ENCODE results near the gene ADGRA1.

The ADGRA1 gene

GRCh38 chr10:133101416-133101810, 13.7 kb downstream of the ADGRA1 start:
- TF ChIP-seq, protein P1, sequence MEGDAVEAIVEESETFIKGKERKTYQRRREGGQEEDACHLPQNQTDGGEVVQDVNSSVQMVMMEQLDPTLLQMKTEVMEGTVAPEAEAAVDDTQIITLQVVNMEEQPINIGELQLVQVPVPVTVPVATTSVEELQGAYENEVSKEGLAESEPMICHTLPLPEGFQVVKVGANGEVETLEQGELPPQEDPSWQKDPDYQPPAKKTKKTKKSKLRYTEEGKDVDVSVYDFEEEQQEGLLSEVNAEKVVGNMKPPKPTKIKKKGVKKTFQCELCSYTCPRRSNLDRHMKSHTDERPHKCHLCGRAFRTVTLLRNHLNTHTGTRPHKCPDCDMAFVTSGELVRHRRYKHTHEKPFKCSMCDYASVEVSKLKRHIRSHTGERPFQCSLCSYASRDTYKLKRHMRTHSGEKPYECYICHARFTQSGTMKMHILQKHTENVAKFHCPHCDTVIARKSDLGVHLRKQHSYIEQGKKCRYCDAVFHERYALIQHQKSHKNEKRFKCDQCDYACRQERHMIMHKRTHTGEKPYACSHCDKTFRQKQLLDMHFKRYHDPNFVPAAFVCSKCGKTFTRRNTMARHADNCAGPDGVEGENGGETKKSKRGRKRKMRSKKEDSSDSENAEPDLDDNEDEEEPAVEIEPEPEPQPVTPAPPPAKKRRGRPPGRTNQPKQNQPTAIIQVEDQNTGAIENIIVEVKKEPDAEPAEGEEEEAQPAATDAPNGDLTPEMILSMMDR (IDR thresholded peaks at IDR 0.05; ENCODE audit: low read depth, low read length) = no peak
- Histone ChIP-seq H3K4me3 (ENCODE audit: low read depth, low read length) (no peak overlapping the region), H3K27me3 (peaks cover 11% of the 10 kb centered on the region)

DNA sequence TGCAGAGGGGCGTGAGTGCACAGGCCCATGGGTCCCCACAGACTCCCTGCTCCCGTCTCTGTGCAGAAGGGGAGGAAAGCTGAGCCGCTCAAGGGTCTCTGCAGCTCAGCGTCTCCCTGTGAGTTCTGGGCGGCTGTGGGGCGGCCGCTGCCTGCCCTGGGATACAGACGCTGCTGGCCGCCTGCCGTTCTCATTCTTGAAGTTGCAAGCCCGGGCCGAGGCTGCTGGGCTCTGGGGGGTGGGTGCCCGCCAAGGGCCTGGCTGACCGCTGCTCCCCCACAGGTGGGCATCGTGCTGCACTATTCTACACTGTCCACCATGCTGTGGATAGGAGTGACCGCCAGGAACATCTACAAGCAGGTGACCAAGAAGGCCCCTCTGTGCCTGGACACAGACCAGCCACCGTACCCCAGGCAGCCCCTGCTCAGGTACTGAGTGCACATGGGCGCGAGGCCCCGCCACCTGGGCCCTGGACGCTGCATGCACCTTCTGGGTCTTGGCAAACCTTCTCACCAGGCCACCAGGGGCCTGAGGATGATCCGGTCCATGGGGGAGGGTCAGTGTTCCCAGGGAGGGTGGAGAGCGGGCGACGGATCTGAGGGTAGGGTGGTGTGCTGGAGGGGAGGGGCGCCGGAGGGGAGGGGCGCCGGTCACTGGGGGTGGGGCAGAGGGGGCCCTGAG, 14.8 kb downstream of the ADGRA1 start:
- Histone ChIP-seq H3K9me3 (no peaks in the 10 kb centered on the region), H3K36me3 (no peaks in the 10 kb centered on the region), H3K4me3 (ENCODE audit: low read depth, low read length) (no peak overlapping the region), H3K27me3 (no peaks in the 10 kb centered on the region; the same call in 1 of the 2 replicates), H3K4me1 (no peaks in the 10 kb centered on the region)
- TF ChIP-seq, protein P1 (IDR thresholded peaks at IDR 0.05; ENCODE audit: low read depth, low read length) = no peak
- DNase-seq = no peak

More at GRCh38 chr10:133101416-133101810, 13.7 kb downstream of the ADGRA1 start:
- no peaks in the 10 kb centered on the region for H3K4me1 ChIP-seq
- no peak for DNase-seq
- H3K9me3 ChIP-seq = no peaks in the 10 kb centered on the region
- H3K36me3 ChIP-seq = no peaks in the 10 kb centered on the region

- Histone ChIP-seq H3K4me3 (ENCODE audit: low read depth, low read length) (no peak overlapping the region), H3K4me1 (no peaks in the 10 kb centered on the region), H3K36me3 (no peaks in the 10 kb centered on the region), H3K9me3 (peaks cover 2% of the 10 kb centered on the region; the same call in 1 of the 2 replicates), H3K27me3 (no peaks in the 10 kb centered on the region)
- DNase-seq = no peak
- TF ChIP-seq, protein P1 (IDR thresholded peaks at IDR 0.05; ENCODE audit: low read depth, low read length) = no peak
These were observed 15.7 kb downstream of the ADGRA1 start for GRCh38 chr10:133103311-133103910.

- no peaks in the 10 kb centered on the region for H3K36me3 ChIP-seq
- TF ChIP-seq, protein P1 (IDR thresholded peaks at IDR 0.05; ENCODE audit: low read depth, low read length) = no peak
- H3K4me1 ChIP-seq = no peaks in the 10 kb centered on the region
These were observed 16.6 kb downstream of the ADGRA1 start for GRCh38 chr10:133104068-133104962.

GRCh38 chr10:133104963-133105640, 17.4 kb downstream of the ADGRA1 start:
- TF ChIP-seq, protein P1 (IDR thresholded peaks at IDR 0.05; ENCODE audit: low read depth, low read length) = no peak
- Histone ChIP-seq H3K4me3 (ENCODE audit: low read depth, low read length) (no peak overlapping the region), H3K36me3 (no peaks in the 10 kb centered on the region), H3K9me3 (peaks cover 2% of the 10 kb centered on the region; the same call in 1 of the 2 replicates), H3K4me1 (no peaks in the 10 kb centered on the region), H3K27me3 (no peaks in the 10 kb centered on the region)
- no peak for DNase-seq

More at GRCh38 chr10:133104068-133104962, 16.6 kb downstream of the ADGRA1 start:
- DNase-seq = no peak
- no peaks in the 10 kb centered on the region for H3K27me3 ChIP-seq
- peaks cover 2% of the 10 kb centered on the region; the same call in 1 of the 2 replicates for H3K9me3 ChIP-seq
- no peak overlapping the region for H3K4me3 ChIP-seq (ENCODE audit: low read depth, low read length)

All from BE2C (cell line).